Mesothelial cell of epicardium (in vitro differentiated cells): Measurements from ENCODE around the gene LRMDA. TPM values are rescaled to one million over a fixed set of nuclear protein-coding genes. Genes with fewer than 3 reads are reported as not detected.

Experiments
- DNase-seq, 2 experiments: peaks; one replicate each; pipeline ENCODE4 v3.0.0; 2021; ENCODE audit warnings: low spot score in 2 of 2; ENCODE audit not compliant: unreplicated experiment in 2 of 2
- H3K27ac Mint-ChIP-seq: 2 replicates; pipeline ENCODE4 v1.8.0; 2021; ENCODE audit warnings: mixed read lengths
- H3K27me3 Mint-ChIP-seq: 2 replicates; pipeline ENCODE4 v1.8.0; 2021; ENCODE audit warnings: low read depth, mixed read lengths
- H3K36me3 Mint-ChIP-seq: 2 replicates; pipeline ENCODE4 v1.8.0; 2021; ENCODE audit warnings: mixed read lengths
- H3K4me1 Mint-ChIP-seq: 2 replicates; pipeline ENCODE4 v1.8.0; 2021; ENCODE audit warnings: mixed read lengths
- H3K4me3 Mint-ChIP-seq: 2 replicates; pipeline ENCODE4 v1.8.0; 2021; ENCODE audit warnings: mild to moderate bottlenecking, moderate library complexity, mixed read lengths
- H3K9me3 Mint-ChIP-seq: 2 replicates; pipeline ENCODE4 v1.8.0; 2021; ENCODE audit warnings: mixed read lengths
- total RNA-seq: library from RNA; stranded (reverse); gene quantifications from 3 replicates; pipeline ENCODE4 v1.2.1, GENCODE V29; 2021
- TF ChIP-seq, protein P1 (sequence below): fragments of 200-600 bp; sonication (generic); IDR thresholded peaks from one replicate; pipeline ENCODE4 v1.5.0; 2021; ENCODE audit warnings: antibody characterized with exemption; ENCODE audit not compliant: unreplicated experiment

Gene LRMDA
- total RNA-seq, 1 donor from 2014 or later, result 2.0 TPM

GRCh38 chr10:75542906-75543305 is 111.5 kb downstream of the LRMDA start:
- DNase-seq, result peak in 1 of 2 experiments; percentile 53
- Mint-ChIP-seq H3K27me3 (peaks cover 18% of the 10 kb centered on the region), H3K4me1 (peaks cover 76% of the 10 kb centered on the region), H3K36me3 (no peaks in the 10 kb centered on the region), H3K4me3 (no peak overlapping the region), H3K9me3 (no peaks in the 10 kb centered on the region), H3K27ac (peak overlapping the region; percentile 52)
- TF ChIP-seq, protein P1, sequence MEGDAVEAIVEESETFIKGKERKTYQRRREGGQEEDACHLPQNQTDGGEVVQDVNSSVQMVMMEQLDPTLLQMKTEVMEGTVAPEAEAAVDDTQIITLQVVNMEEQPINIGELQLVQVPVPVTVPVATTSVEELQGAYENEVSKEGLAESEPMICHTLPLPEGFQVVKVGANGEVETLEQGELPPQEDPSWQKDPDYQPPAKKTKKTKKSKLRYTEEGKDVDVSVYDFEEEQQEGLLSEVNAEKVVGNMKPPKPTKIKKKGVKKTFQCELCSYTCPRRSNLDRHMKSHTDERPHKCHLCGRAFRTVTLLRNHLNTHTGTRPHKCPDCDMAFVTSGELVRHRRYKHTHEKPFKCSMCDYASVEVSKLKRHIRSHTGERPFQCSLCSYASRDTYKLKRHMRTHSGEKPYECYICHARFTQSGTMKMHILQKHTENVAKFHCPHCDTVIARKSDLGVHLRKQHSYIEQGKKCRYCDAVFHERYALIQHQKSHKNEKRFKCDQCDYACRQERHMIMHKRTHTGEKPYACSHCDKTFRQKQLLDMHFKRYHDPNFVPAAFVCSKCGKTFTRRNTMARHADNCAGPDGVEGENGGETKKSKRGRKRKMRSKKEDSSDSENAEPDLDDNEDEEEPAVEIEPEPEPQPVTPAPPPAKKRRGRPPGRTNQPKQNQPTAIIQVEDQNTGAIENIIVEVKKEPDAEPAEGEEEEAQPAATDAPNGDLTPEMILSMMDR, result no peak

- no peaks in the 10 kb centered on the region for H3K36me3 Mint-ChIP-seq
- TF ChIP-seq, protein P1, result no peak
Measured at GRCh38 chr10:75544386-75544785, 113.0 kb downstream of the LRMDA start.

GRCh38 chr10:75544993-75545706 is 113.7 kb downstream of the LRMDA start:
- no peak for DNase-seq
- Mint-ChIP-seq H3K4me1 (peaks cover 71% of the 10 kb centered on the region), H3K36me3 (no peaks in the 10 kb centered on the region), H3K27ac (peak overlapping the region; percentile 3), H3K4me3 (no peak overlapping the region), H3K9me3 (peaks cover 6% of the 10 kb centered on the region), H3K27me3 (no peaks in the 10 kb centered on the region)
- TF ChIP-seq, protein P1, result no peak

More at GRCh38 chr10:75544386-75544785, 113.0 kb downstream of the LRMDA start:
- Mint-ChIP-seq H3K4me3 (no peak overlapping the region), H3K9me3 (no peaks in the 10 kb centered on the region), H3K27ac (no peak overlapping the region), H3K27me3 (peaks cover 3% of the 10 kb centered on the region), H3K4me1 (peaks cover 75% of the 10 kb centered on the region)
- no peak for DNase-seq

- H3K4me1 Mint-ChIP-seq, result peaks cover 64% of the 10 kb centered on the region
- no peak for DNase-seq
- no peaks in the 10 kb centered on the region for H3K36me3 Mint-ChIP-seq
- TF ChIP-seq, protein P1, result no peak
- no peak overlapping the region for H3K4me3 Mint-ChIP-seq
- H3K9me3 Mint-ChIP-seq, result peaks cover 14% of the 10 kb centered on the region
- H3K27ac Mint-ChIP-seq, result no peak overlapping the region
- no peaks in the 10 kb centered on the region for H3K27me3 Mint-ChIP-seq
Measured at GRCh38 chr10:75546004-75546403, 114.6 kb downstream of the LRMDA start.

DNA sequence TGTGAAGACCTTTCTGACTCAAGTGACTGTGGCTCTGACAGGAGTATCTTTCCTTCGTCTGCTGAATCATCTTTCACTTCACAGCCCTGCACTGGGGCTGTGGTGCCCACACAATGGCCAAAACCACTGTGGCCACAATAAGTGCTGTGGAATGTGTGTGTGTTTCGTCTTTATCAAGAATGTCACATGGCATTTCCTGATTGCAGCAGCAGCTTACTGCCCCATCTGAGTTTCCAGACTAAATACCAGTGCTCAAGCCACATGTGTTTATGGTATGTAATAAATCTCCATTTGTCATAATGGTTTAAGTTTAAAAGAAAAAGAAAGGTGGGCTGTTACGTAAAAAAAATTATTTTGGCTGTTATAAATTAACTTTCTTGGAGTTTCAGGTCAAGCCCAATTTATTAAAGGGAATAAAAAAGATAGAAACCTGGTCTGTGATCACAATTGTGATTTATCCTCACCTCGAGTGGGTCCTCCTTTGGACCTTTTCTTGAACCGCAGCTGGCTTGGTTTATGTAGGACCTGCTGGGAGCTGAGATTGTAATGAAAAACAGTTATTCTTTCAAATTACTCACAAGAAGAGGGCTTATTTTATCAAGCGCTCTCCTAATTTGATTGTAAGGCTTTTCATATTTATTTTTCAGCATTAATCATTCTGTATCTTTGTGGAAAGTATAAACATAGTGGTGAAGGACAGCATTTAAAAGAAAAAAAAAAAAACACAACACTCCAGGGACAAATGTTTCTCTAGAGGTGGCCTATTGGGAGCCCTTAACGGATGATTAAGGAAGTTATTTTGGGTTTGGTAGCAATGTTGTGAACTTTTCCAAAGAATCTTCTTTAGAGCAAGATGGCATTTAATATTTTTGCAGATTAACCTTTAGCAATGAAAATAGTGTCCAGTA is 116.2 kb downstream of the LRMDA start:
- peak overlapping the region; percentile 43 for H3K27ac Mint-ChIP-seq
- peaks cover 47% of the 10 kb centered on the region for H3K4me1 Mint-ChIP-seq
- no peak for DNase-seq
- peaks cover 22% of the 10 kb centered on the region for H3K9me3 Mint-ChIP-seq
- TF ChIP-seq, protein P1, result no peak
- no peak overlapping the region for H3K4me3 Mint-ChIP-seq
- H3K36me3 Mint-ChIP-seq, result peaks cover 7% of the 10 kb centered on the region
- no peaks in the 10 kb centered on the region for H3K27me3 Mint-ChIP-seq
